HepG2 (cell line): ENCODE results near the gene CTF1. TPM values are rescaled to one million over a fixed set of nuclear protein-coding genes. Genes with fewer than 3 reads are reported as not detected.

Experiments
- ADNP ChIP-seq: sonication (generic); formaldehyde crosslinking; IDR thresholded peaks from 2 replicates; pipeline ENCODE4 v1.4.0; 2020; ENCODE audit warnings: missing genetic modification reagents
- CHD2 ChIP-seq: IDR thresholded peaks from 2 replicates; pipeline ENCODE4 v1.6.1; 2011; ENCODE audit warnings: low read depth, low read length, improper control_type of control experiment
- EHMT2 ChIP-seq: fragments of 200-600 bp; sonication (generic); IDR thresholded peaks from 2 replicates; pipeline ENCODE4 v1.7.0; 2017; ENCODE audit warnings: antibody characterized with exemption, low read depth, low read length, borderline replicate concordance
- ISL2 ChIP-seq: sonication (generic); formaldehyde crosslinking; IDR thresholded peaks from 2 replicates; pipeline ENCODE4 v1.5.0; 2020; ENCODE audit warnings: missing genetic modification reagents
- MAZ ChIP-seq, 2 experiments: sonication (generic) in 1 of 2; formaldehyde crosslinking in 1 of 2; IDR thresholded peaks; 2 replicates each; pipeline versions ENCODE4 v1.5.0 to v1.6.1; 2012 to 2020; ENCODE audit warnings: low read depth in 2 of 2, mild to moderate bottlenecking in 2 of 2, borderline replicate concordance in 1 of 2, improper control_type of control experiment in 1 of 2, low read length in 1 of 2, missing genetic modification reagents in 1 of 2, moderate library complexity in 1 of 2
- MTA3 ChIP-seq: sonication (generic); formaldehyde crosslinking; IDR thresholded peaks from 2 replicates; pipeline ENCODE4 v1.4.0; 2020; ENCODE audit warnings: missing genetic modification reagents
- MZF1 ChIP-seq: sonication (generic); formaldehyde crosslinking; IDR thresholded peaks from 2 replicates; pipeline ENCODE4 v1.8.1; 2023; ENCODE audit warnings: mild to moderate bottlenecking, missing genetic modification reagents, borderline replicate concordance
- POLR2A ChIP-seq, 2 experiments: IDR thresholded peaks; 2 replicates each; pipeline ENCODE4 v1.6.1; 2011; ENCODE audit warnings: low read depth in 2 of 2, low read length in 2 of 2, mild to moderate bottlenecking in 1 of 2, moderate library complexity in 1 of 2; ENCODE audit not compliant: insufficient read depth in 1 of 2
- PTBP1 ChIP-seq: fragments of 200-400 bp; formaldehyde crosslinking; IDR thresholded peaks from 2 replicates; pipeline ENCODE4 v1.6.1; 2018; ENCODE audit warnings: low read length, low read depth; ENCODE audit not compliant: poor library complexity, severe bottlenecking
- RFX3 ChIP-seq: IDR thresholded peaks from 2 replicates; pipeline ENCODE4 v1.6.1; 2016; ENCODE audit warnings: missing biosample characterization, missing genetic modification reagents
- RNF2 ChIP-seq: fragments of 450-650 bp; conservative IDR thresholded peaks from 2 replicates; pipeline ENCODE4 v1.6.1; 2016; ENCODE audit warnings: low read depth
- SP5 ChIP-seq: IDR thresholded peaks from 2 replicates; pipeline ENCODE4 v1.6.1; 2016; ENCODE audit warnings: low read depth, borderline replicate concordance
- SRF ChIP-seq: IDR thresholded peaks from 2 replicates; pipeline ENCODE4 v1.6.1; 2011; ENCODE audit warnings: mild to moderate bottlenecking, low read depth, low read length, moderate library complexity
- SYNCRIP ChIP-seq: fragments of 200-400 bp; formaldehyde crosslinking; IDR thresholded peaks from 2 replicates; pipeline ENCODE4 v1.6.1; 2018; ENCODE audit warnings: mild to moderate bottlenecking, low read depth, low read length; ENCODE audit not compliant: insufficient read depth
- THYN1 ChIP-seq: sonication (generic); formaldehyde crosslinking; IDR thresholded peaks from 2 replicates; pipeline ENCODE4 v1.8.1; 2023; ENCODE audit warnings: low read depth, mild to moderate bottlenecking, moderate library complexity, missing genetic modification reagents, borderline replicate concordance
- ZBTB42 ChIP-seq: sonication (generic); formaldehyde crosslinking; IDR thresholded peaks from 2 replicates; pipeline ENCODE4 v1.5.0; 2020; ENCODE audit warnings: mild to moderate bottlenecking, missing genetic modification reagents
- ZNF589 ChIP-seq: sonication (generic); formaldehyde crosslinking; conservative IDR thresholded peaks from 2 replicates; pipeline ENCODE4 v1.8.0; 2022; ENCODE audit warnings: mild to moderate bottlenecking, moderate library complexity, missing genetic modification reagents
- ZNF709 ChIP-seq: sonication (generic); formaldehyde crosslinking; IDR thresholded peaks from 2 replicates; pipeline ENCODE4 v1.5.0; 2020; ENCODE audit warnings: mild to moderate bottlenecking, missing genetic modification reagents
- ZNF792 ChIP-seq: IDR thresholded peaks from 2 replicates; pipeline ENCODE4 v1.6.1; 2016
- ZNF841 ChIP-seq: sonication (generic); formaldehyde crosslinking; IDR thresholded peaks from 2 replicates; pipeline ENCODE4 v1.8.1; 2023; ENCODE audit warnings: missing genetic modification reagents, borderline replicate concordance
- ZSCAN12 ChIP-seq: sonication (generic); formaldehyde crosslinking; IDR thresholded peaks from 2 replicates; pipeline ENCODE4 v1.9.0; 2021; ENCODE audit warnings: mild to moderate bottlenecking, missing genetic modification reagents
- polyA plus RNA-seq, 8 experiments: library from polyadenylated mRNA; depleted of rRNA in 3 of 8; stranded (reverse) in 7 of 8; unstranded in 1 of 8; fragments of >200 nt; fragmentation: Illumina TruSeq in 4 of 8; extraction: Trizol in 4 of 8; gene quantifications; 2 replicates each; pipeline versions ENCODE4 v1.2.1 to v1.2.3, GENCODE V29; 2011 to 2016; ENCODE audit warnings: low read depth in 4 of 8, missing spikeins in 1 of 8, mixed read lengths in 1 of 8; ENCODE audit not compliant: insufficient read depth in 1 of 8
- total RNA-seq, 5 experiments: library from RNA; depleted of rRNA; stranded (reverse); fragments of >200 nt; fragmentation: Illumina TruSeq; extraction: Trizol; gene quantifications; 2 replicates each; pipeline ENCODE4 v1.2.3, GENCODE V29; 2016; ENCODE audit warnings: low read depth in 1 of 5
- TF ChIP-seq, protein P1 (sequence below): sonication (generic); formaldehyde crosslinking; IDR thresholded peaks from 2 replicates; pipeline ENCODE4 v1.8.1; 2023; ENCODE audit warnings: missing genetic modification reagents, inconsistent platforms, borderline replicate concordance
- TF ChIP-seq, protein P2 (sequence below): sonication (generic); formaldehyde crosslinking; IDR thresholded peaks from 2 replicates; pipeline ENCODE4 v1.5.1; 2020; ENCODE audit warnings: missing genetic modification reagents, mild to moderate bottlenecking, borderline replicate concordance
- TF ChIP-seq, protein P3 (sequence below): sonication (generic); formaldehyde crosslinking; IDR thresholded peaks from 2 replicates; pipeline ENCODE4 v1.8.0; 2022; ENCODE audit warnings: low read depth, missing genetic modification reagents
- TF ChIP-seq, protein P4 (sequence below): sonication (generic); formaldehyde crosslinking; IDR thresholded peaks from 2 replicates; pipeline ENCODE4 v1.5.0; 2020; ENCODE audit warnings: missing genetic modification reagents

Gene CTF1
- total and polyA plus RNA-seq, 2 of the 13 experiments (the other 11 are each of a cell fraction or from before 2014, with no cell fraction given) = 0.13 to 1.8 TPM

DNA sequence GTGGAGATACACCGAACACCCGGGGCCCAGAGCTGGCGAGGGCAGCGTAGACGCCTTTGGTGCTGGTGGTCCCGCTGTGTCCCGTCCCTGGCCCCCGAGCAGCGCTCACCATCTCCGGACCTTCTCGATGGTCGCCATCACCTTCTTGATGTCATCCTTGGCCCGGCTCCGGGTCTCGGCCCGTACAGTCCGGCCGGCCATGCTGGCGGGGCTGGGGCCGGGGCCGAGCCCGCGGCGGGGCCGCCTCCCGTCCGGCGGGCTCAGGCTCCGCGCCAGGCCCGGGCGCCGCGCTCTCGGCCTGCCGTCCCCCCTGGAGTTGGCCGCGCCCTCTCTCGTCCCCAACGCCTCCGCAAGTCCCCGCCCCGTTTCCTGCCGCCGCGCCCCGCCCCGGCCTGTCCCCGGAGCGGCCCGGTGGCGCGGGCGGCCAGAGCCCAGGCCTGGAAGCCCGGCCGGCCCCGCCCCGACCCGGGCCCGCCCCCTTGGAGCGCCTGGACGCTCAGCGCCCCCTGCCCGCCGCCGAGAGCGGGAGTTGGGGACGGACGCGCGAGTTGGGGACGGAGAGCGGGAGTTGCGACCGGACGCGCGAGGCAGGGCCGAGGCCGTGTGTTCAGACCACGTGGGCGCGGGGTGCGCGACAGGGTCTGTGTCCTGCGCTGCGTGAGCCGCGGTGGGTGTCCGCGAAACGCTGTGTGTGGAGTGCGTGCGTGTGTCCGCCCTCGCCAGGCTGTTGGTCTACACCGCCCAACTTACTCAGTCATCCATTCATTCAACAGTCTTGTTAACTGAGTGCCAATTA lies 2.5 kb upstream of the CTF1 start, which contains the start of gene BCL7C (continued):
- TF ChIP-seq, protein P1, sequence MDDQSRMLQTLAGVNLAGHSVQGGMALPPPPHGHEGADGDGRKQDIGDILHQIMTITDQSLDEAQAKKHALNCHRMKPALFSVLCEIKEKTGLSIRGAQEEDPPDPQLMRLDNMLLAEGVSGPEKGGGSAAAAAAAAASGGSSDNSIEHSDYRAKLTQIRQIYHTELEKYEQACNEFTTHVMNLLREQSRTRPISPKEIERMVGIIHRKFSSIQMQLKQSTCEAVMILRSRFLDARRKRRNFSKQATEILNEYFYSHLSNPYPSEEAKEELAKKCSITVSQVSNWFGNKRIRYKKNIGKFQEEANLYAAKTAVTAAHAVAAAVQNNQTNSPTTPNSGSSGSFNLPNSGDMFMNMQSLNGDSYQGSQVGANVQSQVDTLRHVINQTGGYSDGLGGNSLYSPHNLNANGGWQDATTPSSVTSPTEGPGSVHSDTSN (CRISPR knock-in tag) = 0 out of 2 replicates have a peak, but pooled peaks have one; percentile 45
- TF ChIP-seq RFX3 (CRISPR knock-in tag) (no peak), THYN1 (CRISPR knock-in tag) (no peak), MAZ (IDR thresholded peaks at IDR 0.05; ENCODE audit: borderline replicate concordance, low read depth, low read length) (peak; percentile 81), MAZ (CRISPR knock-in tag; IDR thresholded peaks at IDR 0.05; ENCODE audit: low read depth) (peak; percentile 94), MTA3 (CRISPR knock-in tag) (0 out of 2 replicates have a peak, but pooled peaks have one; percentile 52), SYNCRIP (no peak), POLR2A (IDR thresholded peaks at IDR 0.05; ENCODE audit: insufficient read depth in 1 of 2, low read depth in 2 of 2, low read length in 2 of 2) (peak; percentile 52 to 86; a peak in 3 of 4 replicates), CHD2 (peak; percentile 92), SP5 (CRISPR knock-in tag) (peak; percentile 69), SRF (no peak), ZNF841 (CRISPR knock-in tag) (peak; percentile 92), ZSCAN12 (CRISPR knock-in tag) (no peak), ZNF709 (CRISPR knock-in tag) (peak; percentile 95; the same call in 1 of the 2 replicates), ISL2 (CRISPR knock-in tag) (peak; percentile 43), RNF2 (peak; percentile 99), EHMT2 (no peak), ZBTB42 (CRISPR knock-in tag) (no peak), MZF1 (CRISPR knock-in tag) (no peak), ZNF792 (CRISPR knock-in tag) (peak; percentile 95; the same call in 1 of the 2 replicates), PTBP1 (no peak), ADNP (CRISPR knock-in tag) (no peak), ZNF589 (CRISPR knock-in tag) (peak; percentile 94)
- TF ChIP-seq, protein P2, sequence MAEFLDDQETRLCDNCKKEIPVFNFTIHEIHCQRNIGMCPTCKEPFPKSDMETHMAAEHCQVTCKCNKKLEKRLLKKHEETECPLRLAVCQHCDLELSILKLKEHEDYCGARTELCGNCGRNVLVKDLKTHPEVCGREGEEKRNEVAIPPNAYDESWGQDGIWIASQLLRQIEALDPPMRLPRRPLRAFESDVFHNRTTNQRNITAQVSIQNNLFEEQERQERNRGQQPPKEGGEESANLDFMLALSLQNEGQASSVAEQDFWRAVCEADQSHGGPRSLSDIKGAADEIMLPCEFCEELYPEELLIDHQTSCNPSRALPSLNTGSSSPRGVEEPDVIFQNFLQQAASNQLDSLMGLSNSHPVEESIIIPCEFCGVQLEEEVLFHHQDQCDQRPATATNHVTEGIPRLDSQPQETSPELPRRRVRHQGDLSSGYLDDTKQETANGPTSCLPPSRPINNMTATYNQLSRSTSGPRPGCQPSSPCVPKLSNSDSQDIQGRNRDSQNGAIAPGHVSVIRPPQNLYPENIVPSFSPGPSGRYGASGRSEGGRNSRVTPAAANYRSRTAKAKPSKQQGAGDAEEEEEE = no peak; the same call in 1 of the 2 replicates
- TF ChIP-seq, protein P3, sequence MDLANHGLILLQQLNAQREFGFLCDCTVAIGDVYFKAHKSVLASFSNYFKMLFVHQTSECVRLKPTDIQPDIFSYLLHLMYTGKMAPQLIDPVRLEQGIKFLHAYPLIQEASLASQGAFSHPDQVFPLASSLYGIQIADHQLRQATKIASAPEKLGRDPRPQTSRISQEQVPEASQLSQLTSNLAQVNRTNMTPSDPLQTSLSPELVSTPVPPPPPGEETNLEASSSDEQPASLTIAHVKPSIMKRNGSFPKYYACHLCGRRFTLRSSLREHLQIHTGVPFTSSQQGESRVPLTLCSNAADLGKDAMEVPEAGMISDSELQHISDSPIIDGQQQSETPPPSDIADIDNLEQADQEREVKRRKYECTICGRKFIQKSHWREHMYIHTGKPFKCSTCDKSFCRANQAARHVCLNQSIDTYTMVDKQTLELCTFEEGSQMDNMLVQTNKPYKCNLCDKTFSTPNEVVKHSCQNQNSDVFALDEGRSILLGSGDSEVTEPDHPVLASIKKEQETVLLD = peak; percentile 99
- TF ChIP-seq, protein P4, sequence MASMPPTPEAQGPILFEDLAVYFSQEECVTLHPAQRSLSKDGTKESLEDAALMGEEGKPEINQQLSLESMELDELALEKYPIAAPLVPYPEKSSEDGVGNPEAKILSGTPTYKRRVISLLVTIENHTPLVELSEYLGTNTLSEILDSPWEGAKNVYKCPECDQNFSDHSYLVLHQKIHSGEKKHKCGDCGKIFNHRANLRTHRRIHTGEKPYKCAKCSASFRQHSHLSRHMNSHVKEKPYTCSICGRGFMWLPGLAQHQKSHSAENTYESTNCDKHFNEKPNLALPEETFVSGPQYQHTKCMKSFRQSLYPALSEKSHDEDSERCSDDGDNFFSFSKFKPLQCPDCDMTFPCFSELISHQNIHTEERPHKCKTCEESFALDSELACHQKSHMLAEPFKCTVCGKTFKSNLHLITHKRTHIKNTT (CRISPR knock-in tag) = no peak
